ENCODE data around the gene INSIG1. TPM values are rescaled to one million over a fixed set of nuclear protein-coding genes. Genes with fewer than 3 reads are reported as not detected.

The INSIG1 gene
- total and polyA plus RNA-seq, 2 of the 4 experiments (the other 2 are of a cell fraction) = 19.0 to 26.0 TPM

DNA sequence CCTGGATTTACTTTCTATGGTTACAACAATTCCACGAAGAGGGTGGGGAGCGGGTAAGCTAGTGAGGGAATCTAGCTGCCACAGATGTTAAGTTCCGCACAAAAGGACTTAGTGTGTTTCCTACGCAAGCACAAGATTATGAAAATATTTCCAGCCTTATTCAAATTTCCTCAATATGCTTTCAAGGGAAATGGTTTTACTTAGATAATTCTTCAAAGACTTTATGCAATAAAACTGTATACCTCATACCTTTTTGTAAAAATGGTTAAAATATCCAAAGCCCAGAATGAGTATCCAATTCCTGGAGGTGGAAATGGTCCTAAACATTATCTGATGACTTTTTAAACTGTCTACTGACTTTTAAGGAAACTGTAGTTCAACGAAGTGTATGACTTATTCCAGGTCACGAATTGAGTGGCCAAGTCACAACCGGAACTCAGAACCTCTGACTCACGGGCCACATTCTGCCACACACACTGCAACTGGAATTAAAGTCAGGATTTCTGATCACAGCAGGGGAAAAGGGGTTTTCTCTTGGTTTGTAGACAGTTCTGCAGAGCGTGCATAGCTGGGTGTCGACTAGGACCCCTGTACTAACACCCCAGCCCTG is 20.2 kb upstream of the INSIG1 start:
- dilution Hi-C loops (cut with HindIII; ENCODE audit: low sequenced_read_pairs, unreplicated experiment) = no loop called here
- no peak for ATAC-seq (ENCODE audit: low read depth)
- DNase-seq = no peak
- no peak overlapping the region for H3K56ac ChIP-seq (ENCODE audit: extremely low read depth, insufficient read depth, low read length)
- POLR2A ChIA-PET (ENCODE audit: unreplicated experiment) = no interaction called here
- no peak overlapping the region for H4K8ac ChIP-seq (ENCODE audit: low read depth in 2 of 2, low read length in 2 of 2)
- H2BK20ac ChIP-seq (ENCODE audit: low read depth, low read length) = no peak overlapping the region
- H3K9ac ChIP-seq (ENCODE audit: low read depth, low read length) = no peak overlapping the region
- CTCF ChIA-PET = no interaction called here
- no peaks in the 10 kb centered on the region for H4K20me1 ChIP-seq (ENCODE audit: insufficient read depth, low read length)
- no TSS peak for BruUV-seq (replicated peaks)
- no CpG with 5 or more reads among the region's 10 CpGs for WGBS, 2 experiments (ENCODE audit: extremely low coverage in 2 of 2, insufficient read length in 1 of 2)
- H3K27ac ChIP-seq (ENCODE audit: insufficient read depth, low read length) = no peak overlapping the region
- no peak for TF ChIP-seq RAD21 (IDR thresholded peaks at IDR 0.05; ENCODE audit: low read length)
- TF ChIP-seq, protein P1, sequence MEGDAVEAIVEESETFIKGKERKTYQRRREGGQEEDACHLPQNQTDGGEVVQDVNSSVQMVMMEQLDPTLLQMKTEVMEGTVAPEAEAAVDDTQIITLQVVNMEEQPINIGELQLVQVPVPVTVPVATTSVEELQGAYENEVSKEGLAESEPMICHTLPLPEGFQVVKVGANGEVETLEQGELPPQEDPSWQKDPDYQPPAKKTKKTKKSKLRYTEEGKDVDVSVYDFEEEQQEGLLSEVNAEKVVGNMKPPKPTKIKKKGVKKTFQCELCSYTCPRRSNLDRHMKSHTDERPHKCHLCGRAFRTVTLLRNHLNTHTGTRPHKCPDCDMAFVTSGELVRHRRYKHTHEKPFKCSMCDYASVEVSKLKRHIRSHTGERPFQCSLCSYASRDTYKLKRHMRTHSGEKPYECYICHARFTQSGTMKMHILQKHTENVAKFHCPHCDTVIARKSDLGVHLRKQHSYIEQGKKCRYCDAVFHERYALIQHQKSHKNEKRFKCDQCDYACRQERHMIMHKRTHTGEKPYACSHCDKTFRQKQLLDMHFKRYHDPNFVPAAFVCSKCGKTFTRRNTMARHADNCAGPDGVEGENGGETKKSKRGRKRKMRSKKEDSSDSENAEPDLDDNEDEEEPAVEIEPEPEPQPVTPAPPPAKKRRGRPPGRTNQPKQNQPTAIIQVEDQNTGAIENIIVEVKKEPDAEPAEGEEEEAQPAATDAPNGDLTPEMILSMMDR (conservative IDR thresholded peaks at IDR 0.05; ENCODE audit: low read depth, low read length) = no peak
- TF ChIP-seq FOS (IDR thresholded peaks at IDR 0.05; ENCODE audit: low read depth, low read length) = no peak
- no peak for TF ChIP-seq RCOR1 (IDR thresholded peaks at IDR 0.05; ENCODE audit: insufficient replicate concordance, low read length)
- TF ChIP-seq POLR2A (IDR thresholded peaks at IDR 0.05; ENCODE audit: low read depth, low read length) = no peak
- no peak for TF ChIP-seq SMC3 (IDR thresholded peaks at IDR 0.05; ENCODE audit: low read depth, low read length)
- TF ChIP-seq, protein P2, sequence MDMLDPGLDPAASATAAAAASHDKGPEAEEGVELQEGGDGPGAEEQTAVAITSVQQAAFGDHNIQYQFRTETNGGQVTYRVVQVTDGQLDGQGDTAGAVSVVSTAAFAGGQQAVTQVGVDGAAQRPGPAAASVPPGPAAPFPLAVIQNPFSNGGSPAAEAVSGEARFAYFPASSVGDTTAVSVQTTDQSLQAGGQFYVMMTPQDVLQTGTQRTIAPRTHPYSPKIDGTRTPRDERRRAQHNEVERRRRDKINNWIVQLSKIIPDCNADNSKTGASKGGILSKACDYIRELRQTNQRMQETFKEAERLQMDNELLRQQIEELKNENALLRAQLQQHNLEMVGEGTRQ (IDR thresholded peaks at IDR 0.05; ENCODE audit: low read depth, low read length) = no peak
- no peak for TF ChIP-seq MXI1 (IDR thresholded peaks at IDR 0.05; ENCODE audit: borderline replicate concordance, low read depth, low read length)
- TF ChIP-seq BHLHE40 (IDR thresholded peaks at IDR 0.05; ENCODE audit: low read depth, low read length) = no peak
- no peak for TF ChIP-seq RFX5 (IDR thresholded peaks at IDR 0.05; ENCODE audit: low read depth, low read length)
- no peak for TF ChIP-seq MAFK (IDR thresholded peaks at IDR 0.05; ENCODE audit: low read depth, low read length)
- no peak for TF ChIP-seq CHD1 (IDR thresholded peaks at IDR 0.05; ENCODE audit: low read depth, low read length)
- no peak for TF ChIP-seq MAZ (IDR thresholded peaks at IDR 0.05; ENCODE audit: borderline replicate concordance, low read depth, low read length)
- no peak for TF ChIP-seq NFE2L2 (IDR thresholded peaks at IDR 0.05; ENCODE audit: low read depth, low read length)
- TF ChIP-seq CEBPB (IDR thresholded peaks at IDR 0.05; ENCODE audit: low read depth, low read length) = no peak
- TF ChIP-seq ELK1 (IDR thresholded peaks at IDR 0.05; ENCODE audit: borderline replicate concordance, low read depth, low read length) = no peak
- intact Hi-C loops (cut with micrococcal nuclease) = no loop called here
- no peak overlapping the region for H2BK15ac ChIP-seq (ENCODE audit: low read depth, low read length)
- H3K9me1 ChIP-seq (ENCODE audit: insufficient read depth, low read length) = no peaks in the 10 kb centered on the region
- no peak overlapping the region for H3K4me2 ChIP-seq (ENCODE audit: low read depth, low read length)
- no peak overlapping the region for H4K91ac ChIP-seq (ENCODE audit: insufficient read depth, low read depth, low read length)
- H3K36me3 ChIP-seq (ENCODE audit: control insufficient read depth, insufficient read depth, low read length) = no peaks in the 10 kb centered on the region
- H3K18ac ChIP-seq (ENCODE audit: low read depth, low read length) = no peak overlapping the region
- H3K79me1 ChIP-seq (ENCODE audit: low read depth in 1 of 2, low read length in 2 of 2) = no peaks in the 10 kb centered on the region
- no peaks in the 10 kb centered on the region for H3K9me3 ChIP-seq (ENCODE audit: control insufficient read depth, insufficient read depth, low read length)
- H3K23ac ChIP-seq (ENCODE audit: low read depth, low read length) = no peak overlapping the region
- H2BK5ac ChIP-seq (ENCODE audit: low read depth, low read length, poor library complexity, severe bottlenecking) = no peak overlapping the region
- H3K4me1 ChIP-seq (ENCODE audit: control insufficient read depth, insufficient read depth, low read length) = no peaks in the 10 kb centered on the region
- in situ Hi-C loops (cut with MboI; ENCODE audit: low sequenced_read_pairs) = no loop called here
- no peak overlapping the region for H2AK9ac ChIP-seq (replicated peaks; ENCODE audit: low read depth, low read length, poor library complexity)
- H3K27me3 ChIP-seq (ENCODE audit: control insufficient read depth, insufficient read depth, low read length) = peaks cover 20% of the 10 kb centered on the region
- no peak overlapping the region for H3K4ac ChIP-seq (ENCODE audit: low read depth, low read length)
- no peak overlapping the region for H2AFZ ChIP-seq (replicated peaks; ENCODE audit: low read length, poor library complexity)
- H3K4me3 ChIP-seq (ENCODE audit: insufficient read depth, low read depth, low read length) = no peak overlapping the region
- no peak overlapping the region for H3K14ac ChIP-seq (replicated peaks; ENCODE audit: low read depth, low read length)
- no peak overlapping the region for H2BK120ac ChIP-seq (ENCODE audit: low read depth, low read length)
- no peak overlapping the region for H4K5ac ChIP-seq (ENCODE audit: low read depth, low read length)
- no peak overlapping the region; the same call in 1 of the 2 replicates for H2AK5ac ChIP-seq (ENCODE audit: low read depth, low read length)

Measured in IMR-90 (cell line).